GM21526 (cell line): Measurements from ENCODE around the gene UNC5C.

Experiments
- ATAC-seq: cut with Tn5 transposase; IDR thresholded peaks from one replicate; pipeline ENCODE4 v1.9.1; 2021; ENCODE audit warnings: moderate library complexity; ENCODE audit not compliant: unreplicated experiment, low FRiP score

The UNC5C gene

DNA sequence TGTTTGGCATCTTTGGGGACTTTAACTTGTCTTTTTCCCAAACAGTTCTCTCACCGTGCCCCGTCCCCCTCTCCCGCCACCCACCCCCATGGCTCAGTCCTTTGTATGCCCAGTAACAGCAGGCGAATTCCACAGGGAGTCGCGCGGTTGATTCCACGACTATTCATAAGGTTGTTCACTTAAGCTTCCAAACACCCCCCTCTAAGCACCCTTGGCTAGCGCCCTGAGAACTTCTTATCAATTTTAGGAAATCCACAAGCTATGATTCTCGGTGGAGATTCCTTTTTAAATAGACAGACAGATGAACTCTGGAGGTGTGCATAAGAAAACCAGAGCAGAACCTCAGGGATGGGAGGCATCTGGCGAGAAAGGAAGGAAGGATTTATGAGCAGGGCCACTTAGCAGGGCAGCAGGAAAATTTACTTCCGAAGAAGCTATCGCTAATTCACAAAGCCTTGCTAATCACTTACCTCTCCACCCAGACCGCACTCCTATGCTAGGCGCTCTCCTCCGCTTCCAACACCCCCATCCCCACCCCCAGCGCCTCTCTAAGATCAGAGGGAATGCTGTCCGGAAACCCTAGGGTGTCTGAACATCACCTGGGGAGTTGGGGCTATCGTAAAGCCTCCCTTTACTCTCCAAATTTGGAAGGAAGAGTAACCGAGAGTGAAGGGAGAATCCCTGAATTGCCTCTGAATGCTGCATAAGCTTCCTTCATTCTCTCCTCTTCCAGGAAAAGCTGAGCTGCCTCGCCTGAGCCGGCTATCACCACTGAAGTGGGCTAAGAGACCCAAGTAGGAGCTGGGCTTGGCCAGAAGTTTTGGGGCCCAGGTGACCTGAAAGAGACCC lies 1.7 kb downstream of the UNC5C start:
- ATAC-seq, result no peak

DNA sequence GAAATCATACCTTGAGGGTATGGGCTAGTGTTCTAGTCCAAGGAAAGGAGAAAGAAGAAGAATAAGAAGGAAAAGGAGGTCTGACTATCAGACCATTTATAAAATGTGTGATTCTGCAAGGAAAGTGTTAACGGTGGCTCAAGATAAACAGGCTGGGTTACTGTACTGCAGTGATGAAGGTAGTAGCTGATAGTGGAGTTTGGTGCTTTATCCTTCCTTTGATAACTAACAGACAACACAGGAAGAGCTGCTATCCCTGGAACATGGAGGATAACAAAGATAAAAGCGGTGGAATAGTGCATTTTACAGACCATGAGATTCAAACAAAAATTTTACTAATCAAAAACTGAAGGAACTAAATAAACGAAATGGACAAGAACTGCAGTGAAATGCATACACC lies 2.6 kb downstream of the UNC5C start:
- ATAC-seq, result no peak

- no peak for ATAC-seq
These were observed 3.2 kb downstream of the UNC5C start for GRCh38 chr4:95545546-95545945.

DNA sequence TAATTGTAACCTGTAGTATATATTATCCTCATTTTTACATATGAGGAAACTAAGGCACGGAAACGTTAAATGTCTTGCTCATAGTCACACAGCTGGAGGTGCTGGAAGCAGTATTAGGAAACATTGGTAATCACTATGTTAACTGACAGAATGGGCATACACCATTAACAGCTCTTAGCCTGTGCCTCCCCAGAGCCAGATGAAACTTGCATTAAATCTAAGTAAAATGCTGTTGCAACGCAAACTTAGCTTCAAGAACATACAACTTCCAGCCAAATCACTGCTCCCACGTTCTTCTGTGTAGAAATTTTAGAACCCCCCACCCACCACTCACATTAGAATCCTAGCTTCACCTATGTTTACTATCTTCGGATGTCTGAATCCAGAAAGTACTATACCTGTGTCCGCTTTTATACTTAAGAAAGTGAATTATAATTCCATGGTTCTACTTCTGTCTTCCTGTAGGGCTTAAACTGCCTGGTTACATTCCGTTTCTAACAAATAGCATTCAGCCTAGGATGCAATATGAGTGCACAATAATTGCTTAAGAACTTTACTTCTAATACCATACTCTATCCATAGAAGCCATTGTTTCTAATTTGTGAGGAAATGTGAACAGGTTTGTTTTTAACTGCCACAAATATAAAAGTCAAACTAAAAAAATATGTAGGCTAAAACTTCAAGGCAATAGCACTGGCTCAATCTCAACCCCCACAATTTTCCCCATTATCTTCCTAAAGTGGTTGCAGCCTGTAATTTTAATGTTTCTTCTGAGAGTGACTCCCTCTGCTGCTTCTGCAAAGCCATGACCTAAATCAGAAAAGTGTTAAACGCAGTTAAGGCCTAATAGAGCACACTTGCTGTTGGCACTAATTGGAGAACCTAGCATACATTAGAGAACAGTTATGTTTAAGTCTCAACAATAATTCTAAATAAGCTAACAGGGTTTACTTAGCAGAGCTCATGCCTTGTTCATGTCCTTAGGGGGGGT lies 4.4 kb downstream of the UNC5C start:
- no peak for ATAC-seq

GRCh38 chr4:95541889-95542607 lies 6.7 kb downstream of the UNC5C start:
- no peak for ATAC-seq

DNA sequence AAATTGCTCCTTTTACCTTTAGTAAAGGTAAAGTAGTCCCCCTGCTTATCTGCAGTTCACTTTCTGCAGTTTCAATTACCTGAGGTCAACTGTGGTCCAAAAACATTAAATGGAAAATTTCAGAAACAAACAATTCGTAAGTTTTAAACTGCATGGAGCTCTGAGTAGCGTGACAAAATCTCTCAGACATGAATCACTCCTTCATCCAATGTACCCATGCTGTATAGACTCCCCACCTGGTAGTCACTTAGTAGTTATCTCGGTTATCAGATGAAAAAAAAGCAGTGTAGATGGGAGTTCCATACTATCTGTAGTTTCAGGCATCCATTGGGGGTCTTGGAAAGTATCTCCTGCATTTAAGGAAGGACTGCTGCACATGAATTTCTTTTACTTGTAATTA lies 7.7 kb downstream of the UNC5C start:
- ATAC-seq, result no peak

DNA sequence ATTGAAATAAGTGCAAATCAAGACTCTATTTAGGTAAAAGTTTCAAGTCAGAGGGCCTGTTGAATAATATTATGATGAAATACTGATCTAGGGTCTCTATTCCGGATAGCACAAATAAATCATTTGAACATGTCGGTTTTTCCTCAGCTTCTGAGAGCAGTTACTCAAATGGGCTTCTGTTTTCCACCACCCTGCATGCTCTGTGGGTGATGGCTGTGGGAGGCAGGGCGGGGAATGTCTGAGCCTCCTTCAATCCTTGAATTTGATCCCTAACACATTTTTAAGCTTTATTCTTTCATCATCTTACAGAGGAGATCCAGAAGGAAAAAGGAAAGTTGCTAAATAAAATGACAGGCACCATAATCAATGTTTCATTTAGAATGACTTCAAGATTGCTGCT lies 8.5 kb downstream of the UNC5C start:
- ATAC-seq, result no peak

DNA sequence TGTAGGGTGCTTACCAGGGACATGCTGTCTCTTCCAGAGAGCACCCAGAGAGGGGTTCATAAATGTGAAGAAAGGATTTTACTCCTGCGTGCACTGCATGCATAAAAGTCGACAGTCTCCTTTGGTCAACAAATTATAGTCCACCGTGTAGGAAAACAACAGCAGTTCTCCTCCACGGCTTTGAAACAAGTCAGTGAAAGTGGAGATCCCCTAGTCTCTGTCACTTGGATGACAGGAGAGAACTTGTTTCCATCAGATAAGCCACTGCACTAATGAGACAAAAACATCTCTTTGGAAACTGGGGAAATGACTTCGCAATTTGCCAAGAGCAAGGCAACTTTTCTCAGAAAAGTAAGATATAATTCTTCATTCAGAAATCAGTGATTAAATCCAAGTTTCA lies 9.7 kb downstream of the UNC5C start:
- no peak for ATAC-seq

- no peak for ATAC-seq
These were observed 10.8 kb downstream of the UNC5C start for GRCh38 chr4:95537863-95538488.

- no peak for ATAC-seq
These were observed 11.6 kb downstream of the UNC5C start for GRCh38 chr4:95537191-95537590.

DNA sequence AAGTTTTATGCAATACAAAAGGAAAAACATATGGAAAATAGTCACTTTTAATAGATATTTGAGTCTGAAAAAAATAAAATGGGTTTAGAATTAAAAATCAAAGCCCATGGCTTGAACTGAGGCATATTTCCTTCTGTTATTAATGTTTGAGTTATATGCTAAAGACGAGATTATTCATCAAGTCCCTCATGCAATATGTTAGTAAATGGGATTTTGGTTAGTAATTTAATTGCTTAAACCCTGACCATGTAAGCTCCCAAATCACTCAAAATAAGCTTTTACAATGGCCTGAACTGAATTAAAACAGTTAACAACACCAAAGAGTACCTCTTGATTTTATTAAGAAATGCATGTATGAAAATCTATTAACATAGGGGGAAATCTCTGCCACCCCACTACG lies 12.1 kb downstream of the UNC5C start:
- ATAC-seq, result no peak

DNA sequence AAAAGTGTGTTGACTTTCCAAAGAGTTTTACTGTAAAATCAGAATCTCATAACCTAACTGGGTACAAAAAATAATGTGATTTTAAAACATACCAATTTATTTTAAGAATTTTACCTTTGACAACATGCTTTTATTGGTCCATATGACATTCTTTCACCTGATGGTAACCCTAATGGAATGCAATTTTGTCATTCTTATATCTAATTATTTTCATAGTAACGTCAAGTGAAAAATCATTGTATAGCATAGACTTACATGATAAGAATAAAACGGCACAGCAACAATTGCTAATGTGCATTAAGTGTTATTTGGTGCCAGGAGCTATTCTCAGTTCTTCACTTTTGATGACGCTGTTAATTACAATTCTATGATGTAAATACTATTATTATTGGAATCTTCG lies 13.6 kb downstream of the UNC5C start:
- ATAC-seq, result no peak

- no peak for ATAC-seq
These were observed 14.7 kb downstream of the UNC5C start for GRCh38 chr4:95534032-95534431.

DNA sequence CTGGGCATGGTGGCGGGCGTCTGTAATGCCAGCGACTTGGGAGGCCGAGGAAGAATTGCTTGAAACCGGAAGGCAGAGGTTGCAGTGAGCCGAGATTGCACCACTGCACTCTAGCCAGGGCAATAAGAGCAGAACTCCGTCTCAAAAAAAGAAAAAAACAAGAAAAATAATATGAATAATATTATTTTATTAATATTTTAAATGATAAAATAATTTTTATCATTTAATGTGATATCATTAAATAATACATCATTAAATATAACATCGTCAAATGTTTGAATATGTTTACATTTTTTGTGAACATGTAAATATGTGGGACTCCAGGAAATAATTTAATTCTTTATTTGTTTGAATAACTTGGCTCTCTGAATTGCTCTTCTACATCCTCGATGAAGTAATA lies 15.5 kb downstream of the UNC5C start:
- ATAC-seq, result no peak

- no peak for ATAC-seq
These were observed 16.5 kb downstream of the UNC5C start for GRCh38 chr4:95532305-95532704.

DNA sequence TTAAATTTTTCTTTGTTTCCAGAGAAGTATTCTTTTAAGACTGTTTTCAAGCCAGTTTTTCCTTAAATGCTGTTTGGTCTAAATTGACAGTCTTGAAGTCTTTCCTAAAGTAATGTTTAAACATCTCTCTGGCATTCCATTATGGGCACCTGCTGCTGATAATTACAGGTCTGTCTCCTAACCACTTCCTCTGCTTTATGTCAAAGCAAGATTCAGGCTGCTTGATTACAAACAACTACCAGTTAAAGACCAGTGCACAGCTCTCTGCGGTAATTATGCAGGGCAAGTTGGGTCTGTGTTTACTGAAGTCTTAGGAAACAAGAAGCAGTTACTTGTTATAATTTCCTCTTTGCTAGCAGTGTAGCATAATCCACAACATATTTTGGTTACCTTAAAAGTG lies 17.6 kb downstream of the UNC5C start:
- ATAC-seq, result no peak

DNA sequence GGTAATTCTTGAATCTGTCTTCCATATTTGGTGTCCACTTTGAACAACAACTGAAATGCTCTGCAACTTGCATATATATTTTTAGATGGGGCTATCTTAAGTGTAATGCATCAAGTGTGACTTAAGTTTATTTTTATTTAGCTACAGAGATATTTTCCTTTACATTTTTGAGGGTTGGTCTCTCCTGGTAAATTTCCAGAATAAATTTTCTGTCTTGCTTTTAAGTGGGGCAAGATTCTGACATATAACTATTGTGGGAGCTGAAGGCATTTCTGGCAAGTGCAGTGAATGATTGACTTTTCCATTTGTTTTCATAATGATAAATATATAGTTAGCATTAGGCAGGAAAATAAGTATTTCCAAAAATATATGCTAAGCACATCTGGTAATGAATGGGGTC lies 18.8 kb downstream of the UNC5C start:
- no peak for ATAC-seq

GRCh38 chr4:95528388-95528948 lies 20.3 kb downstream of the UNC5C start:
- ATAC-seq, result no peak

GRCh38 chr4:95526075-95526474 lies 22.7 kb downstream of the UNC5C start:
- ATAC-seq, result no peak

- ATAC-seq, result no peak
These were observed 24.0 kb downstream of the UNC5C start for GRCh38 chr4:95524729-95525128.
